Activated CD8-positive, alpha-beta memory T cell treated with anti-CD3 and anti-CD28 coated beads, Interleukin-2, amount 50 U/mL, for 24 hours (primary cell): ENCODE measurements around the gene BLID.

Experiments used
- DNase-seq: peaks from one replicate; pipeline ENCODE4 v3.0.0-alpha.2; 2020; ENCODE audit errors: extremely low read depth

BLID gene

GRCh38 chr11:122081073-122081472 lies 34.9 kb downstream of the BLID start:
- no peak for DNase-seq

GRCh38 chr11:122077459-122077858 lies 38.6 kb downstream of the BLID start:
- DNase-seq, result no peak

GRCh38 chr11:122076512-122077120 lies 39.4 kb downstream of the BLID start:
- no peak for DNase-seq

GRCh38 chr11:122075016-122075415 lies 41.0 kb downstream of the BLID start:
- DNase-seq, result no peak

GRCh38 chr11:122074022-122074421 lies 42.0 kb downstream of the BLID start:
- DNase-seq, result no peak

- no peak for DNase-seq
These were observed 44.3 kb downstream of the BLID start for GRCh38 chr11:122071709-122072202.

- DNase-seq, result no peak
These were observed 46.2 kb downstream of the BLID start for GRCh38 chr11:122069707-122070360.

- DNase-seq, result no peak
These were observed 47.2 kb downstream of the BLID start for GRCh38 chr11:122068837-122069236.

GRCh38 chr11:122068141-122068540 lies 47.9 kb downstream of the BLID start:
- no peak for DNase-seq
